Tibial nerve (tissue), 3 donors: ENCODE results near the gene CEP350.

Source experiments
- CTCF ChIP-seq, 5 experiments: fragments of 200-600 bp in 3 of 5; fragments of 450-650 bp in 2 of 5; sonication (generic) in 3 of 5; IDR thresholded peaks; one replicate each; pipeline ENCODE4 v1.5.1; 2016 to 2019; ENCODE audit warnings: antibody characterized with exemption in 5 of 5, mild to moderate bottlenecking in 3 of 5, moderate library complexity in 2 of 5
- POLR2A ChIP-seq, 2 donors: fragments of 450-650 bp; IDR thresholded peaks; one replicate each; pipeline ENCODE4 v1.6.1; 2017; ENCODE audit warnings: antibody characterized with exemption in 2 of 2, mild to moderate bottlenecking in 2 of 2, moderate library complexity in 2 of 2

- TF ChIP-seq CTCF (IDR thresholded peaks at IDR 0.05) (no peak), POLR2A (IDR thresholded peaks at IDR 0.05) (no peak)
These were observed 190.2 kb downstream of the CEP350 start for GRCh38 chr1:180144659-180145357.
